T-helper 2 cell treated with Interferon-gamma antibody and Interleukin-4, amounts not matched to agents 5 μg/mL and 100 μg/mL, for 36 hours (primary cell): ENCODE results near the gene ADPRM.

Experiments
- DNase-seq: peaks from one replicate; pipeline ENCODE4 v3.0.0; 2021; ENCODE audit warnings: low spot score
- H3K27ac Mint-ChIP-seq: one replicate; pipeline ENCODE4 v1.8.0; 2021; ENCODE audit warnings: mild to moderate bottlenecking, mixed read lengths
- H3K27me3 Mint-ChIP-seq: one replicate; pipeline ENCODE4 v1.8.0; 2021; ENCODE audit warnings: low read depth, mixed read lengths
- H3K36me3 Mint-ChIP-seq: one replicate; pipeline ENCODE4 v1.8.0; 2021; ENCODE audit warnings: low read depth, mixed read lengths
- H3K4me1 Mint-ChIP-seq: one replicate; pipeline ENCODE4 v1.8.0; 2021; ENCODE audit warnings: low read depth, mixed read lengths
- H3K4me3 Mint-ChIP-seq: one replicate; pipeline ENCODE4 v1.8.0; 2022; ENCODE audit warnings: mild to moderate bottlenecking, moderate library complexity, mixed read lengths
- H3K9me3 Mint-ChIP-seq: one replicate; pipeline ENCODE4 v1.8.0; 2021; ENCODE audit warnings: mixed read lengths

The ADPRM gene

DNA sequence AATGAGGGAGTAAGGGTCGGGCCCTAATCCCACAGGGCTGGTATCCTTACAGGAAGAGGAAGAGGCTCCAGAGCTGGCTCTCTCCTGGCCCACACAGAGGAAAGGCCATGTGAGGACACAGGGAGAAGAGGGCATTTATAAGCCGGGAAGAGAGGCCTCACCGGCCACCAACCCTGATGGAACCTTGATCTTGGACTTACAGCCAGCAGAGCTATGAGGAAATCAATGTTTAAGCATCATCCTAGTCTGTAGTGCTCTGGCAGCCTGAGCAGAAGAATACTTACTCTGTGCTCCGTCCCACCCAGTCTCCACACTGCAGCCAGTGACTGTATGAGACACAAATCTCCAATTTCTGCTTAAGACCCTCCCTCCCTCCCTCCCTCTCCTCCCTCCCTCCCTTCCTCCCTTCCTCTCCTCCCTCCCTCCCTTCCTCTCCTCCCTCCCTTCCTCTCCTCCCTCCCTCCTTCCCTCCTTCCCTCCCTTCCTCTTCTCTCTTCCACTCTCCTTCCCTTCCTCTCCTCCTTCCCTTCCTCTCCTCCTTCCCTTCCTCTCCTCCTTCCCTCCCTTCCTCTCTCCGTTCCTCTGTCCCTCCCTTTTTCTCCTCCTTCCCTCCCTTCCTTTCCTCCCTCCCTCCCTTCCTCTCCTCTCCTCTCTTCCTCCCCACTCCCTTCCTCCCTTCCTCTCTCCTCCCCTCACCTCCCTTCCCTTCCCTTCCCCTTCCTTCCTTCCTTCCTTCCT is 41.3 kb downstream of the ADPRM start:
- Mint-ChIP-seq H3K4me3 (no peak overlapping the region), H3K4me1 (peaks cover 2% of the 10 kb centered on the region), H3K27ac (no peak overlapping the region), H3K27me3 (peaks cover 9% of the 10 kb centered on the region), H3K9me3 (no peaks in the 10 kb centered on the region), H3K36me3 (no peaks in the 10 kb centered on the region)
- no peak for DNase-seq

DNA sequence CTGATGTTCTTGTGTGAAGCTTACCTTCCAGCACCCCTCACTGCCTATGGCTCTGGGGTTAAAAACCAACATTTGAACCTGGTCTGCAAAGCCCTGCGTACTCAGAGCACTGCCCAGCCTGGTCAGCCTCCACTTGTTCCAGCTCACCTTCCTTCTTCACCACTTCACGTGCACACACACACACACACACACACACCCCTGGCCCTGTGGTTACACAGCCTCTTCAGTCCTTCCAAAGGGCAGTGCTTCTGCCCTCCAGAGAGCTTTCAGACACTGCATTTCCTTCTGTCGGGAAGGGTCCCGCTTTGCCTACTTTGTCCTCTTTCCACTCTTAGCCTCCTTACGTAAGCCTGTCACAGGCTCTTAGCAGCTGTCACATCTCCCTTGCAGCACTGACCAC is 42.0 kb downstream of the ADPRM start:
- Mint-ChIP-seq H3K36me3 (no peaks in the 10 kb centered on the region), H3K27ac (no peak overlapping the region), H3K27me3 (peaks cover 11% of the 10 kb centered on the region), H3K9me3 (no peaks in the 10 kb centered on the region), H3K4me3 (no peak overlapping the region), H3K4me1 (peaks cover 4% of the 10 kb centered on the region)
- DNase-seq = no peak

DNA sequence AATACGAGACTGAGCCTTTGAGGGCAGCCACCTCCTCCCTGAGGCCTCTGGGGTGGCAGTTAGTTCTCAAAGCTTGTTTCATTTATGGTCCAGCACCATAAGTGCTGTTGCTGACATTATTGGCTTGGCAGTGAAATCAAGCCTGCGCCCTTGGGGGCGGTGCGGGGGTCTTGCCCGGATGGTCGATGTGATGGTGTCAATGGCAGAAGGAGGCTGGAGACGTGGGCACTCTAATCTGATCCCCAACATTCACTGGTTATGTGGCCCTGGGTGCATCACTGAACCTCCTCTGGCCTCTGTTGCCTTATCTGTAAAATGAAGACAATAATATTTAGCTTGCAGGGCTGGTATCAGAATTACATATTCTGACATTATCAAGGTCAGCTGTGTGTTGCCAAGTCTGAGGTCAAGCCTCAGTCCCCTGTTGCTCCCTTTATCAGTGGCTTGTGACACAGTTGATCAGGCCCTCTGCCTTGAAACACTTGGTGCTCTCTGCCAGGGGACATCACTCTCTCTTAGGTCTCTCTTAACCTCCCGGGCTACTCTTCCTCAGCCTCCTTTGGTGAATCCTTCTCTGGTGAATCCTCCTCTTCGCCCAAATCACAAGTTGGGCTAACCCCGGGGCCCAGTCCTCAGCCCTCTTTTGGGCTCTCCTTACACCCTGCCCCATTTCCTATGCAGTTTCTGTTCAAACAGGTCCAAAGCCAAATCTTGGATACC is 44.2 kb downstream of the ADPRM start:
- H3K36me3 Mint-ChIP-seq = no peaks in the 10 kb centered on the region
- H3K4me3 Mint-ChIP-seq = no peak overlapping the region
- peaks cover 7% of the 10 kb centered on the region for H3K4me1 Mint-ChIP-seq
- H3K27me3 Mint-ChIP-seq = peaks cover 11% of the 10 kb centered on the region
- H3K27ac Mint-ChIP-seq = no peak overlapping the region
- DNase-seq = no peak
- no peaks in the 10 kb centered on the region for H3K9me3 Mint-ChIP-seq

DNA sequence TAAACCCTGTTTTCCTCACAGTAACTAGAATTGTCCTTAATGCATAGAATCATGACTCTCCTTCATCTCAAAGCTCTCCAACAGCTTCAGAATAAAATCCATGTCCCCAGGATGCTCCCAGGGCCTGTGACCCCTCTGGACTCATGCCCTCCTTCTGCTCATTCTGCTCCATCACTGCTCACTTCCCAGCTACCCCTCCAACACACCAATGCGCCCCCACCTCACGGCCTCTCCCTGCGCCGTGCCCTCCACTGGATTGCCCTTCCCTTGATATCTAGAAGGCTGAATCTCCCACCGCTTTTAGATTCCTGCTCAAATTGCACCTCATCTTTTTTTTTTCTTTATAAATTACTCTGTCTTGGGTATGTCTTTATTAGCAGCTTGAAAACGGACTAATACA is 45.0 kb downstream of the ADPRM start:
- DNase-seq = no peak
- H3K4me1 Mint-ChIP-seq = peaks cover 5% of the 10 kb centered on the region

DNA sequence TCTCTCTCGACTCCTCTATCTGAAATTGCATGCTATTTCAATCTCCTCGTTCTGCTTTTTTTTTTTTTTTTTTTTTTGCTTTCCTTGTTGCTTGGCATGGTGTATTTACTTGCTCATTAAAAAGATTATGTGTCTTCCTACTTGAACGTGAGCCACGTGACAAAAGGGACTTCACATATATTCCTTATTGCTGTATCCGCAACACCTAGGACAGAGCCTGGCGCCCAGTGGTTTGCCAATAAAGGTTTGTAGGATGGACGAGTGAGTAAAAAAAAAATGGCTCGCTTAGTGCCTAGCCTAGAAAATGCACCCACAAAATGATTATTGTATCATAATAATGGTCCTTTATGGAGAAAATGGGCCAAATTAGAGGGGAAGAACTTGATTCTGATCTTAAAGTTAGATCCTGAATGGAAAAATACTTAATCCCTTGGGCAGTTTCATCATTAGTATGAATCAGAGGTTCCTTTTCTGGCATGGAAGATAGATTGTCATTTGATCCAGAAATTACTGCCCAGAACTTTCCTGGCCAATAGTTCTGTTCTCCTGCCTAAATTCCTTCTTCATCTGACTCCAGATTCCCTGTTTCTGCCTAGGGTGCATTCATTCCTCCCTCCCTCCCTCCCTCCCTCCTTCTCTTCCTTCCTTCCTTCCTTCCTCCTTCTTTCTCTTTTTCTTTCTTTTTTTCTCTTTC is 46.1 kb downstream of the ADPRM start:
- Mint-ChIP-seq H3K36me3 (no peaks in the 10 kb centered on the region), H3K4me3 (no peak overlapping the region), H3K9me3 (no peaks in the 10 kb centered on the region), H3K4me1 (peaks cover 5% of the 10 kb centered on the region), H3K27me3 (peaks cover 8% of the 10 kb centered on the region), H3K27ac (no peak overlapping the region)
- DNase-seq = no peak

More for the DNA sequence above, 45.0 kb downstream of the ADPRM start:
- H3K36me3 Mint-ChIP-seq = no peaks in the 10 kb centered on the region
- no peak overlapping the region for H3K27ac Mint-ChIP-seq
- H3K27me3 Mint-ChIP-seq = peaks cover 8% of the 10 kb centered on the region
- no peaks in the 10 kb centered on the region for H3K9me3 Mint-ChIP-seq
- H3K4me3 Mint-ChIP-seq = no peak overlapping the region

DNA sequence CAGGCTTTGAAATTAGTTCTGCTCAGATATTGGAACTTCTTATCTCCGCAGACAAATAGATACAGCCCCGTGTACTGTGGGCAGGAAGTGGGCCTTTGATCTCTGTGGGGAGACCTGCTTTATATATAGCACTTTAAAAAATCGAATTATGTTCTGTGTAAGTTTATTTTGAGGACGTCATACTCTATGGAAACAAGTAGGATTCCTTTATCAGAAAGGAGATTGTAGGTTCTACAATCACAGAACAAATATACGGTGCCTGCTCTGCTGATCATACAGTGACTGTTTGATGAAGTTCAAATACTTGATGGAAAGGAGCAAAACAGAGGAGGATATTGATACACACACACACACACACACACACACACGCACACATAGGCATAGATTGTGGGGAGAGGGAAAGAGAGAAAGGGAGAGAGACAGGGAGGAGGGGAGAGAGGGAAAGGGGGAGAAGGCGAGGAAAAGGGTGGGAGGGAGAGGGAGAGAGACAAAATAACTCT is 47.2 kb downstream of the ADPRM start:
- H3K9me3 Mint-ChIP-seq = no peaks in the 10 kb centered on the region

DNA sequence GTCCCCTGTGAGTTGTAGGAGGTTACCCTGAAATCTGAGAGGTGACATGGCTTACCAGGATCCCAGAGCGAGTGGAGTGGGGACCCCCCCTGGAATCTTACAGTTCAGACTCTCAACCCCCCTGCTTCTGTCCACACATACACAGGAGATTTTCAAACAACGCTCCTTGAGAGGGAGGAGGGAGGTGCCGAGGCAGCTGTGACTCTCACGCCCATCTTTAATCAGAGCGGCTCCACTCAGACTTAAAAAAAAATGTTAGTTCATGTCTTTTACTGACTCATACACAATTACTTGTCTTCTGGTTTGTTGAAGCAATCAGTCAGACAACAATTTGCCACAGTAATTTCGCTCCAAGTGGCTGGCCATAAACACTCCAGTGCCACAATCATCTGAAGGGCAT is 47.8 kb downstream of the ADPRM start:
- Mint-ChIP-seq H3K4me1 (peaks cover 5% of the 10 kb centered on the region), H3K9me3 (no peaks in the 10 kb centered on the region), H3K27me3 (peaks cover 8% of the 10 kb centered on the region), H3K27ac (no peak overlapping the region), H3K4me3 (no peak overlapping the region), H3K36me3 (no peaks in the 10 kb centered on the region)
- no peak for DNase-seq

More for the DNA sequence above, 47.2 kb downstream of the ADPRM start:
- Mint-ChIP-seq H3K27me3 (peaks cover 8% of the 10 kb centered on the region), H3K4me1 (peaks cover 5% of the 10 kb centered on the region), H3K27ac (no peak overlapping the region), H3K36me3 (no peaks in the 10 kb centered on the region), H3K4me3 (no peak overlapping the region)
- no peak for DNase-seq

DNA sequence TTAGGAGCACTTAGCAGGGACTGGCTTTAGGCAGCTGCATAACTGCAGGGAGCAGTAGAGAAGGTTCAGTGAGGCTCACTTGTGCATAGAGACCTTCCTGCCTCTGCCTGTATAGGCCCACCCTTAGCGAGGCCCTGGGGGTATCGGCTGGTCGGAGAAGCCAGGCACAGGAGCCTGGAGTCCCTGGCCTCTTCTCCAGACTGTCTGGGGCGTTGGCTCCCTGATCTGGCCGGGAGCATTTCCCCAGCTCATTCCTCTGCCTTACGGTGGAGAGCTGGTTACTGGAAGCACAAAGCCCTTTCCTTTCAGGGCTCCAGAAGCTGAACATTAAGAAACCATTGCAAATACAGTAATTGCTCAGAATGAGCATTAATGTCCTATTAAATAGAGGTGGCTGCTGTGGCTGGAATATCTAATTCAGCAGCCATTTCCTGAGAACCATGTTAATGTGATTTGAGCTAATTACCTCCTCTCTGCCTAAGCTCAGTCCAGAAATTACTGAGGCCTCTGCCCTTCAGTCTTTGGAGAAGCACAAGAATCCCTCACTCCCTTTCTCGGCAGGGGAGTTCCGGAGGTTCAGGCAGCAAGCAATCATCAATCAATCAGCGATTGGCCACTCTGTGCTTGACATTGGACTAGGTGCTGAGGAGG is 51.3 kb downstream of the ADPRM start:
- no peak overlapping the region for H3K27ac Mint-ChIP-seq
- no peak overlapping the region for H3K4me3 Mint-ChIP-seq
- DNase-seq = no peak

DNA sequence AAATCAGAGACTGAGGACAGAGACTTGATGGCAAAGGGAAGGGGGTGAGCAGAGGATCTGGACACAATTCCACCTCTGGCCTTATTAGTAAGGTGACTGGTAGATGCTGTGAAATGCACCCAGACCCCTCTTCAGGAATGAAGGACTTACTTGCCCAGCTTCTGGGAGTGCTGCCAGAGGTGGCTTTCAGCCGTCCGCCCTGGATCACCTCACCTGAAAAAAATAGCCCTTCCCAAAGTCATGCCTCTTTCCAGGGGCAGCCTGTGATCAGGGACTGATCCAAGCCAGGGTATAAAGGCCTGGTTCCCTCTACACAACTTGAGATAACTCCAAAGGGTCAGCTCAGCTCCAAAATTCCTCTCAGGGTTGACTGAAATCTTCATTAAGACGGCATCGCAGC is 52.8 kb downstream of the ADPRM start:
- Mint-ChIP-seq H3K4me3 (no peak overlapping the region), H3K4me1 (no peaks in the 10 kb centered on the region), H3K27me3 (no peaks in the 10 kb centered on the region)

More for the DNA sequence above, 51.3 kb downstream of the ADPRM start:
- Mint-ChIP-seq H3K4me1 (peaks cover 5% of the 10 kb centered on the region), H3K27me3 (peaks cover 6% of the 10 kb centered on the region), H3K36me3 (no peaks in the 10 kb centered on the region), H3K9me3 (no peaks in the 10 kb centered on the region)

DNA sequence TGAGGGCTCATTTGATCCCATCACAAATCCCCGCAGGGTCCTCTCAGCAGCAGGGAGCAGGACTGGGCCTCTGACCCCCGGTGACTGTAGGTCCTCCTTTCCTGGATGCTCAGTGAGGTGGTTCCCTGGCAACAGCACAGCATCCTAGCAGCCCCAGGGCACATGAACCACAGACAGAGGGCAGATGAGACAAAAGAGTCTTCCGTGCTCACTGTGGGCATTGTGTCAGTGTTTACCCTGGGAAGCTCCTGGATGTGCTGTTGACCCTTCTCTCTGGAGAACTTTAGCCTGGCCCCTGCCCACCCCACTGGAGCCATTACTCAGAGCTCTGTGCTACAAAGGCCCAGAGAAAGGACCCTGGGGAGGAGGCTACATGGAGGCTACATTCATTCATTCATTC is 54.2 kb downstream of the ADPRM start:
- no peaks in the 10 kb centered on the region for H3K9me3 Mint-ChIP-seq
- no peaks in the 10 kb centered on the region for H3K36me3 Mint-ChIP-seq
- H3K27ac Mint-ChIP-seq = no peak overlapping the region
- no peaks in the 10 kb centered on the region for H3K4me1 Mint-ChIP-seq
- no peak overlapping the region for H3K4me3 Mint-ChIP-seq
- no peaks in the 10 kb centered on the region for H3K27me3 Mint-ChIP-seq
- DNase-seq = no peak

More for the DNA sequence above, 52.8 kb downstream of the ADPRM start:
- Mint-ChIP-seq H3K27ac (no peak overlapping the region), H3K36me3 (no peaks in the 10 kb centered on the region), H3K9me3 (no peaks in the 10 kb centered on the region)
- no peak for DNase-seq

DNA sequence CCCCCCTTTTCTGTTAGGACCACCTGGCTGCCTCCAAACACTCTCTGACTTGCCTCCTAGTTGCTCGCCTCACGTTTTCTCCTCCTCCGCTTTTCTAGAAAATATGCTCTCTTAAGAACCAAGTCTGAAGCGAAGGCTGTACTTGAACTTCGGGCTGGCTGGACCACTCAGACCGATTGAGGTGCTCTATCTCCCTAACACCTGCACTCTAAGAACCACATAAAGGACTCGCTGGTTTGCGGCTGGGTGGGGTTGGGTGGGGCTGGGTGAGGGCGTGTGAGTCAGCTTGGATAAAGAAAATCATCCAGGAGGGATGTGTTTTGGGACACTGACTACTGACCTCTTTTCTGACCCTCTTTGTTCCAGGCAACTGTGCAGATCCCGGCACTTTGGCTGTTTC is 55.3 kb downstream of the ADPRM start:
- no peak overlapping the region for H3K27ac Mint-ChIP-seq
- DNase-seq = no peak
- no peaks in the 10 kb centered on the region for H3K27me3 Mint-ChIP-seq
- no peaks in the 10 kb centered on the region for H3K9me3 Mint-ChIP-seq
- no peak overlapping the region for H3K4me3 Mint-ChIP-seq
- no peaks in the 10 kb centered on the region for H3K36me3 Mint-ChIP-seq
- no peaks in the 10 kb centered on the region for H3K4me1 Mint-ChIP-seq

DNA sequence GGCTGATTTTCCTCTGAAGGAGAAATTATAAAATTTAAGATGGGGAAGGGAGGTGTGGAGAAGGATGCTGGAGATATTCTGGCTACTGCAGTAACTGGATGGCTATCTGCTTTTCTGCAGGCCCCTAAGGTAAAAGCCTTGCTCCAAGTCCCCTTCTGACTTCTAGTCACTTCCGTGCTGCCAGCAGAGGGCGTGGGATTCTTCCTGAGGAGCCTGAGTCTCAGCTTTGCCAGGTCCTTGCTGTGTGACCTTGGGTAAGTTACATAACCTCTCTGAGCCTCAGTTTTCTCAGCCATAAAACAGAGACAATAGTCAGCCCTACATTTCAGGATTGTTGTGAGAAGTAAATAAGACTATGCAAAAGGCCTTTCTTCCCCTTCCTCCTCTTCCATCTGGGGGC is 56.7 kb downstream of the ADPRM start:
- Mint-ChIP-seq H3K36me3 (no peaks in the 10 kb centered on the region), H3K27me3 (no peaks in the 10 kb centered on the region), H3K9me3 (no peaks in the 10 kb centered on the region), H3K4me1 (no peaks in the 10 kb centered on the region), H3K27ac (no peak overlapping the region), H3K4me3 (no peak overlapping the region)
- DNase-seq = no peak

DNA sequence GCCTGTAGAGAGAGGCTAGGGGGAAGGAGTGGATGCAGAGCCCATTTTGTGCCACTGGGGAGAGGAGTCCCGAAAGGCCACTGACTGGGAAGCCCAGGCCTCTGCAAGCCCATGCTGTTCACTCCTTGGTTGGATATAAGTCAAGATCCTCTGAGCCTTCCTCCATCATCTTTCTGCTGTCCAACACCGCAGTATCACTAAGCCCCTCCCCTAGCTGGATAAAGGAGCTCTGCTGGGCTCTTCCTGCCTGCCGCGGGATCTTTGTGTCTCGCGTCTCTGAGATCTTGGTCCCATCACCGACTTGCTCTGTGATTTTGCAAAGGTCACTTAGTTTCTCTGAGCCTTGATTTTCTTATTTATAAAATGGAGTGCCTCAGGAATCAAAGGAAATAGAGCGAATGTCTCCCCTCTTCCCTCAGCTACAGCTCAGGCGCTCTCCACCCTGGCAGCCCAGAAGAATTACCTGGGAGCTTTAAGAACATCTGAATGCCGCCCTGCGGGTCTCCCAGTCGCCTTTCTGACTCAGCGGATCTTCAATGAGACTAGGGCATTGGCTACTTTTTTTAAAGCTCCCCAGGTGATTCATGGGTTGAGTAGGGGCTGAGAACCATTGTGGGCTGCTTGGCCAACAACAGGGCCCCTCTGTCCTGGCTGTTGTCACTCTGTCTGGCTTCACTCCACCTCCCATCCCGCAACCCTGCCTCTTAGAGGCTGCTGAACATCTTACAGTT is 57.6 kb downstream of the ADPRM start:
- H3K4me1 Mint-ChIP-seq = no peaks in the 10 kb centered on the region
- no peak for DNase-seq
- no peaks in the 10 kb centered on the region for H3K36me3 Mint-ChIP-seq
- H3K27me3 Mint-ChIP-seq = no peaks in the 10 kb centered on the region
- no peak overlapping the region for H3K4me3 Mint-ChIP-seq
- H3K27ac Mint-ChIP-seq = no peak overlapping the region
- no peaks in the 10 kb centered on the region for H3K9me3 Mint-ChIP-seq
